ENCODE measurements around the gene NTMT2. TPM values are rescaled to one million over a fixed set of nuclear protein-coding genes. Genes with fewer than 3 reads are reported as not detected.

NTMT2 gene
- total RNA-seq, 1 donor from 2014 or later, result not detected

GRCh38 chr1:170200621-170201397 lies 55.0 kb downstream of the NTMT2 start:
- no peak for DNase-seq (ENCODE audit: extremely low spot score in 2 of 2)

GRCh38 chr1:170203693-170204092 lies 57.9 kb downstream of the NTMT2 start:
- Histone ChIP-seq H3K27me3 (no peaks in the 10 kb centered on the region), H3K4me3 (no peak overlapping the region), H3K36me3 (no peaks in the 10 kb centered on the region), H3K4me1 (peaks cover 9% of the 10 kb centered on the region), H3K27ac (no peak overlapping the region), H3K9me3 (no peaks in the 10 kb centered on the region)
- TF ChIP-seq POLR2AphosphoS5 (IDR thresholded peaks at IDR 0.05; ENCODE audit: insufficient read depth in 1 of 2, low read depth in 1 of 2) (no peak), CTCF (IDR thresholded peaks at IDR 0.05) (no peak), POLR2A (IDR thresholded peaks at IDR 0.05) (no peak)
- no peak for DNase-seq (ENCODE audit: extremely low spot score in 2 of 2)
- intact Hi-C loops (cut with DNase I), result no loop called here

More at GRCh38 chr1:170200621-170201397, 55.0 kb downstream of the NTMT2 start:
- H3K4me3 ChIP-seq, result no peak overlapping the region
- no peaks in the 10 kb centered on the region for H3K9me3 ChIP-seq
- no peaks in the 10 kb centered on the region for H3K27me3 ChIP-seq
- intact Hi-C loops (cut with DNase I), result no loop called here
- peak overlapping the region; percentile 32 for H3K27ac ChIP-seq
- no peak for TF ChIP-seq CTCF (IDR thresholded peaks at IDR 0.05)
- no peak for TF ChIP-seq POLR2AphosphoS5 (IDR thresholded peaks at IDR 0.05; ENCODE audit: insufficient read depth in 1 of 2, low read depth in 1 of 2)
- TF ChIP-seq POLR2A (IDR thresholded peaks at IDR 0.05), result no peak
- H3K4me1 ChIP-seq, result peaks cover 9% of the 10 kb centered on the region
- H3K36me3 ChIP-seq, result no peaks in the 10 kb centered on the region

- intact Hi-C loops (cut with DNase I), result no loop called here
- no peak for TF ChIP-seq POLR2A (IDR thresholded peaks at IDR 0.05)
- no peak for TF ChIP-seq CTCF (IDR thresholded peaks at IDR 0.05)
- TF ChIP-seq POLR2AphosphoS5 (IDR thresholded peaks at IDR 0.05; ENCODE audit: insufficient read depth in 1 of 2, low read depth in 1 of 2), result no peak
- no peak overlapping the region for H3K27ac ChIP-seq
Measured at GRCh38 chr1:170204121-170204520, 58.4 kb downstream of the NTMT2 start.

GRCh38 chr1:170205301-170205700 lies 59.5 kb downstream of the NTMT2 start:
- intact Hi-C loops (cut with DNase I), result no loop called here
- no peak for TF ChIP-seq POLR2AphosphoS5 (IDR thresholded peaks at IDR 0.05; ENCODE audit: insufficient read depth in 1 of 2, low read depth in 1 of 2)
- no peak for TF ChIP-seq POLR2A (IDR thresholded peaks at IDR 0.05)
- TF ChIP-seq CTCF (IDR thresholded peaks at IDR 0.05), result no peak
- no peaks in the 10 kb centered on the region for H3K9me3 ChIP-seq
- no peaks in the 10 kb centered on the region for H3K27me3 ChIP-seq
- H3K36me3 ChIP-seq, result no peaks in the 10 kb centered on the region
- no peak overlapping the region for H3K4me3 ChIP-seq
- H3K4me1 ChIP-seq, result peaks cover 9% of the 10 kb centered on the region
- no peak for DNase-seq (ENCODE audit: extremely low spot score in 2 of 2)
- H3K27ac ChIP-seq, result no peak overlapping the region

More at GRCh38 chr1:170204121-170204520, 58.4 kb downstream of the NTMT2 start:
- Histone ChIP-seq H3K4me1 (peaks cover 9% of the 10 kb centered on the region), H3K4me3 (no peak overlapping the region), H3K9me3 (no peaks in the 10 kb centered on the region), H3K36me3 (no peaks in the 10 kb centered on the region), H3K27me3 (no peaks in the 10 kb centered on the region)
- DNase-seq (ENCODE audit: extremely low spot score in 2 of 2), result no peak

- Histone ChIP-seq H3K27ac (no peak overlapping the region), H3K4me3 (no peak overlapping the region), H3K36me3 (no peaks in the 10 kb centered on the region), H3K4me1 (peaks cover 7% of the 10 kb centered on the region), H3K27me3 (no peaks in the 10 kb centered on the region), H3K9me3 (no peaks in the 10 kb centered on the region)
- no peak for TF ChIP-seq POLR2A (IDR thresholded peaks at IDR 0.05)
- intact Hi-C loops (cut with DNase I), result no loop called here
- no peak for DNase-seq (ENCODE audit: extremely low spot score in 2 of 2)
Measured at GRCh38 chr1:170209125-170209524, 63.4 kb downstream of the NTMT2 start.
